COR-L47 (cell line): ENCODE measurements around the gene THSD4.

Experiments
- DNase-seq: peaks from one replicate; lab custom pipeline; 2025; lab: John Stamatoyannopoulos, UW

THSD4 gene

DNA sequence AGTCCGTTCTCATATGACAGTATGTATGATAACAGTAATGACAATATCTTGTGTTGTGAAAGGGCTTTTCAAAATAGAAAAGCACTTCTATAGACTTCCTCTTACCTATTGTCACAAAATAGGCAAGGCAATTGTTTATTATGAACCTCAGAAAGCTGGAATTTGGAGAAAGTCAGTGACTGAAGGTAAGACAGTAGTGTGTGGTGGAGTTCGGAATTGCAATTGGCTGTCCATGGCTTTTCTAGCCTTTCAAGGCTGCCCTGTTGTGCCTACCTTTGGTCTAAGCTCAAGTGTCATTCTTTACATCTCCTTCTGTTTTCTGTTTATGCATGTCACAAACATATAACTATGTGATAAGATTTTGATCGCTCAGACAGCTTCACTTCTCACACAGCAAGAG lies 475.8 kb downstream of the THSD4 start:
- DNase-seq, result no peak

DNA sequence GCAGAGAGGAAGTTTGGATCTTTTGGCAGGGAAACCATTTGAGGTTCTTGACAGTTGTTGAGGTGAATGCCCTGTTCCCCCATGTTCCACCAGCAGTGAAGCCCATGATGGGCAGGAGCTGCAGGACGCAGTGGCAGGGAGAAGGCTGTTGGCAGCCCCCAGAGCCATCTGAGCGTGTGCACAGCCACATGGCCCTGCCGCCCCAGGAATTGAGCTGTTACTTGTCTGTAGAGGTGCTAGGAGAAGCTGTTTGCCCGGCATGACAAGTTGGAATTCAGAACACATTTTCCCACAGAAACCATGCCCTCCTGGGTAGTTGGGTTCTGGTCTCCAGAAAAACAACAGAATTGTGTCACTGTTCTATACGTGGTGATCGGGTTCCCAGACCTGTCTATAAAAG lies 476.9 kb downstream of the THSD4 start:
- DNase-seq, result no peak

DNA sequence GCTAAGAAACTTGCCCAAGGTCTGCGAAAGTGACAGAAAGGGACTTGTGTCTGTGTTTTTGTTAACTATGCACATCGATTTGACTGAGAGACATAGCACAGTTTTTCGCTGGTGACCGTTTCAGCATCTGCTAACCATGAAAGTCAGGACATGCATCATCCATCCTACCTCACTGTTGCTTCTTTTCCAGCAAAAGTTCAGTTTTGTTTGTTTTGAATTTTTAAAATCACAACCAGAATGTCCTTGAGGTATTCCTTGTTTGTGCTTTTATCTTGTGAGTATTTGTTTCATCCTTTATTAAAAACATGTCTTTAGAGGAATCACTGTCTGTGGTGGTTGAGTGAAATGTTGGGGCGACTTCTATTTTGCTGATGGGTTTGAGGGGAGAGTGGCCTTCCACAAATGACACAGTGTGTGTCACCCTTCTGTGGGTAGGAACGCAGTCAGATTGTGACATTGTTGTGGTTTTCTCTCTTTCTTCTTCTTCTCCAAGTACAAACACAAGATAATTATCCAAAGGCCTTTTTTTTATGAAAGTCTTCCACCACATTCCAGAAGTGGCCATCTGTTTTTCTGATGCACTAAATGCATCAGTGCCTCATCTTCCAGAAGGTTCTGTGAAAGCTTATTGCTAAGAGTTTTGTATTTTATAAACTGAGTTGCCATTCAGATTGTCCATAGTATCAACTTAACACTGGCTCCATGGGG lies 480.7 kb downstream of the THSD4 start:
- DNase-seq, result no peak

DNA sequence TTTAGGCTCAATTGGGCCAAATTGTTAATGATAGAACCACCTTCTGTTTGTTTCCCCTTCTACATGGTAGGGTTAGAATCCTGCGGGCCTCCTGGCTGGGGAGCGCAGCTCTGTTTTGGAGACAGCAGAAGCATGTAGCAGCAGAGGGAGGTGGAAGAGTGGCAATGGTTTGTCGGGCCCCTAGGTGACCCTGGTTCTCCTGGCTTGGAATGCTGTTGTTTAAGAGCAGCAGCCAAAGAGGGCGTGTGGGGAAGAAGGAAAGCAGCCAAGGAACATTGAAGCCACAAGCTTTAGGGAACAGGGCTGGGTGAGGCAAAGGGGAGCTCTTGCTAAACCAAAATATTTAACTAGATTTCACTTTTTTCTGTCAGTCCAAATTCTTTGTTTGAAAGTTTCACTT lies 481.4 kb downstream of the THSD4 start:
- DNase-seq, result no peak

DNA sequence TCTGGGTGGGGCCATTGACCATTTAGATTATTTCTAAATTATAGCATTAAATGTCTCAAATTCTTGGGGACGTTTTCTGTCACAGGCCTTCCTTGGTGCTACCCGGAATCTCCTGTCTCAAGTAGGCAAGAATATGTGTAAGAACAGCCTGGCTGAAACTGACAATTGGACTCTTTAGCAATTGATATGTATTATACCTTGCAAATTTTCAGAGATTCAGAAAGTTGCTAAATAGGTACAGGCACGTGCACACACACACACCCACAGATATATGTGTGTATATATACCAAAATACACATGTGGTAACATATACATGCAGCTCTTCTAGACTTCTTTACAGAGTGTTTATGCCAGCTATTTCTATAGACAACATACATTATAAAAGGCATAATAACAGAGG lies 481.9 kb downstream of the THSD4 start:
- DNase-seq, result no peak

DNA sequence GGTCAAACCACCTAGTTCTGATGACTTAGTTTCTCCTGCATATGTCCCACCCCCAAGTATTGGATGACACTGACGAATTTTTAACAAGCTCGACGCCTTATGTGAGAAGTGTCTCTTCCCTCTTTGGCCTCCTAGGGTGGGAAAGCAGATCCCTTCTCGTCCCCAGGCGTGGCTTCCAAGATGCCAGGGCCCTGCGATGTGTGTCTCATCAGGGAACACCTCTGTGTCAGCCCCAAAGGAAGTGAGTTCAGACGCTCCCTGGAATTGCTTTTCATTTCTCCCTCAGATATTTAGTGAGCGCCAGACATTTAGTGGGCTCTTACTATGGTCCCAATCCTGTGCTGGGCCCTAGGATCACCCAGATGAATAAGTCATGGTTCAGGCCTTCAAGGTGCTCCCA lies 482.4 kb downstream of the THSD4 start:
- DNase-seq, result no peak

DNA sequence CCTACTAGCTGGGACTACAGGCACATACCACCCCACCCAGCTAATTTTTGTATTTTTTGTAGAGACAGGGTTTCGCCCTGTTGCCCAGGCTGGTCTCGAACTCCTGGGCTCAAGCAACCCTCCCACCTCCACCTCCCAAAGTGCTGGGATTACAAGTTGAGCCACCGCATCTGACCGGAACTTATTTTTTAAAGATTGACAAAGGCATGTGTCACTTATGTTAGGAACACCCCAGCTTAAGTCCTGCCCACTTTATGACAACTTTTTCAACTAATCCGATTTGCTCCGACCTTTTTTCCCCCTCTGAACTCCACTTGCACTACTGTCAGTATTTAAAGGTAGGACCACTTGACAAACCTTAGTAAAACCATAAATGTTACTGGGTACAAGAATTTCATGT lies 483.5 kb downstream of the THSD4 start:
- no peak for DNase-seq

DNA sequence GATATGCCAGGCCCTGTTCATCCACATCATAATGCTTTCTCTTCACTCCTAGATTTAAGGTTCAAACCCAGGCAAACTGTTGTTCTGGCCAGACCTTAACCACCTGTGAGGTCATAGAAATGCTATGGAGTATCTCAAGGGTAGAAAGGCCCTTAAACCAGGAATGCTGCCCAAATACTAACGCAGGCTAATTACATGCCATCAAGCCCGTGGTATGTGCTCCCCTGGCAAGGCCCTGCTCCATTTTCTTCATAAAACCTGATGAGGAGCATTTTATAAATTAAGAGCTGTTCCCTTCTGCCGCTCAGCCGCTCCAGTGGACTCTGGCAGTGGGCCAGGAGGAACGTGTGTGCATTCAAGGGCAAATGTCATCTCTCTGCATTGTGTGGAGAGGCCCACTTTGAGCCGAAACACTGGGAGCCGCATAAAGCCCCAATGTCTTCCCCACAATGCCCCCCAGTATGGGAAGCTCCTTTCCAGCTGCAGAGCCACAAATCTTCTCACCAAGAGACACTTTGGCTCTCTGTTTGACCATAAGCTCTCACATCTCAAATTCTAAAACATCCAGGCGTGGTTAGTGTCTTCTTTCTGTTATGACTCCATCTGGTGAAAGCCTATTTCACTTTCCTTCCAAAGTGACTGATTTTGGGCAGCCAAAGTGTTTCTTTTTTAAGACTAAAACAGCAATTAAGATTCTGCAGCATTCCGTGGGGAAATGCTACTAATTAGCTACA lies 484.3 kb downstream of the THSD4 start:
- DNase-seq, result no peak

DNA sequence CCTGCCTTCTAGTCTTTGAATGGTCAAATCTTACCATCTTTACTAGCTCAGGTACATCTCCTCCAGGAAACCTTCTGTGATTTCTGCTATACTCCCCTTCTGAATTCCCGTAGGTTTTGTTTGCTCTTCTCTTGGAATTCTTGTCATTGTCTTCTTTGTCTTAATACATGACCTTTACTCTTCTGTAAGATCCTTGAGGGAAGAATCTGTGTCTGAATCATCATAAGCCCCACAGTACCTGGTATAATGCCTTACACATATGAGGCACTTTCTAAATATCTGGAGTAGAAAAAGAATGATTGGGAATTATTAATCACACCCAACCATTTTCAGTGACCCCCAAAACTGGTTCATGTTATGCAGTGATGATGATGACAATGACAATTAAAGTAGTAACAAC lies 485.0 kb downstream of the THSD4 start:
- DNase-seq, result no peak

DNA sequence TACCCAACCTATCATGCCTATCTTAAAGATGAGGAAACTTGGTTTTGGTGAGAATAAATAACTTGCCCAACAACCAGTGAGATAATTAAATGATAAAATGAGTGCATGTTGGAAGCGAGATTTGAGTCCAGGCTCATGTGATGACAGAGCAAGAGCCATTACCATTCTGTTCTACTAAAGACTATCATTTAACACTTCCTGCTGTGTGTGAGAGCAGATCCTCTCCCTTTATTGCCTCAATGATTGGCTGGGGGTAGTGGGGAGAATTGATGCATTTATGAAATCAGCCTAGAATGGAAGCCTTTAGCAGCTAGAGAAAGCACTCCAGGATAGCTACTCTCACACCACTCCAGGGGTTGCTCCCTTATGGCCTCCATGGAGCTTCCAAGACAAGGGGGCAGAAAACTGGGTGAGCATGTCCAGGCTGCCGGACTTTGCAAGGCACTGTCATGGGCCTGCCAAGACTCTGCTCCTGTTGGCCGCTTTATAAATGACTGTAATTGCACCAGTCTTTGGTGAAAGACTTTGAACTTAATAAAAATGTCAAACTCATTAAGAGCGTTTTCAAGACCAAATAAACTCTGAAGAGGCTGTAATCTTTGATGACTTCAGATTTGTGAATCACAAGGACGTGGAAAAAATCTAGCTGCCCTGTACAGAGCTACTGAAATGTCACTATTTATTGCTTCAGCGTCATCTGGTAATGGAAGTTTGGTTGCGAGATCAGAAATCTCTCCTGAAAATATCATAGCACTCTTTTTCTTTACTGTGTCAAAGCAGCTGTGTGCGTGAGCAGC lies 486.0 kb downstream of the THSD4 start:
- no peak for DNase-seq

DNA sequence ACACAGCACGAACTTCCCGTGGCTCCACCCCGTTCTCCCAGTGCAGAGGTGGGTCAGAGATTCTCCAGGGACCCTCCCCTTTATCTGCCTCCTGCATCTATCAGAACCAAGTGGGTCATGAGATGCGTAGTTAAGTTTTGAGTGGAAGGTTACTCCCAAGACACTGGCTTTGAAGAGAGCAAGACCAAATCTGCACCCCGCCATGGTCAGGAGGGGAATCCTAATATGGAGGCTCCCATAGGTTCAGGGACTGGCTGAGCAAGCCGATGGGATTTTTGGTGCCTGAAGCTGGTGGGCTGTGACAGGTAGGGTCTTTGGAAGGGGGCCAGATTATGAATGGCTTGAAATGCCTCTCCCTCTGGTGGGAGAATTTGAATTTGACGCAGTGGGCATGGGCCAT lies 488.1 kb downstream of the THSD4 start:
- DNase-seq, result no peak

DNA sequence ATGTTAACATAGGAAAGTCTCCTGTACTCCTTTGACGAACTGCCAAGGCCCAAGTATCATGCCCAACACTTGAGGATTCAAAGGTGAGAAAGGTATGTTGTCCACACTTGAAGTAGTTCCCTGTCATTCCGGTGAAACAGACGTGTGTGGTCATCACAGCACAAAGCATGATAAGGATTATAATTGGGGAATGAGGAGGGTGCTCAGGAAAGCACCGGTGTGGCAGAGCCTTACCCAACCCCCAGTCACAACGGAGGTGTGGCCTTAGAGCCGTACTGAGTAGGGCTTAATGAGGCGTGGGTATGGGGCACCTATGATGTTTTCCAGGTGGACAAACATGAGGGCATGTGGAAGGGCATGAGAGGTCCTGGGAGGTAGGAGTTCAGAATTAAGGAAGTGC lies 492.1 kb downstream of the THSD4 start:
- DNase-seq, result no peak

DNA sequence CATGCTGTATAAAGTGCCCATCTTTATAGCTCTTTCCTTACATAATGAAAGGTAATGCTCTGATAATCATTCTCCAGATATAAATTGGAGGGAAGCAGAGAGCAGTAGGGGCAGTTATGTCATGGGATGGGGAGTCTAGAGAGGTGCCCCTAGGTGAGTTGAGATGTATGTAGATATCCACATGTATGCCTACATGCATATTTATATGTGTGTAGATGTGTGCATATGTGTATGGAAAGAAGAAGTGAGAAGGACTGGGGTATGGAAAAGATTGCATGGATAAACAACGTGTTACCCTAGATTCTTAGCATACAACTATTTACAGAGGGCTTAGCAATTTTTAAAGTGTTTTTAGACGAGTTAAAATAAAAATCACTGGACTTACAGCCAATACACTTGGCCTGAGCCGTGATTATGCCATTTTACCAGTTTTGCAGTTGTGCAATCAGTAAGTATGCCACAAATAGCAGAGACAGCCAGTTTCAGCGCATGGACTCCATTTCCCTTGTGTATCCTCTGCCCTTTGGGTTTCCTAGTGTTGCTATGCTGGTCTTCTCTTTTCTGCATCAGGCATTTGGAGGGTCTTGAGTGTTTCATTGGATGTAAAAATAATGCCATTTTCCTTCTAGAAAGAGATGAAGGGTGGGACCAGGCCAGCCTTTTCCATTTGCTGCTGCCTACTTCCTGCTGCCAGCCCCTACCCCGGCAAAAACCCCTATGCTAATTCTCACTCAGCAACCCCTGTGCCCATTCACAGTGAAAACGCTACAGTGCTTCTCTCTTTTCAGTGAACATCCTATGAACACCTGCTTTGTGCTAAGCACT lies 495.7 kb downstream of the THSD4 start:
- no peak for DNase-seq

DNA sequence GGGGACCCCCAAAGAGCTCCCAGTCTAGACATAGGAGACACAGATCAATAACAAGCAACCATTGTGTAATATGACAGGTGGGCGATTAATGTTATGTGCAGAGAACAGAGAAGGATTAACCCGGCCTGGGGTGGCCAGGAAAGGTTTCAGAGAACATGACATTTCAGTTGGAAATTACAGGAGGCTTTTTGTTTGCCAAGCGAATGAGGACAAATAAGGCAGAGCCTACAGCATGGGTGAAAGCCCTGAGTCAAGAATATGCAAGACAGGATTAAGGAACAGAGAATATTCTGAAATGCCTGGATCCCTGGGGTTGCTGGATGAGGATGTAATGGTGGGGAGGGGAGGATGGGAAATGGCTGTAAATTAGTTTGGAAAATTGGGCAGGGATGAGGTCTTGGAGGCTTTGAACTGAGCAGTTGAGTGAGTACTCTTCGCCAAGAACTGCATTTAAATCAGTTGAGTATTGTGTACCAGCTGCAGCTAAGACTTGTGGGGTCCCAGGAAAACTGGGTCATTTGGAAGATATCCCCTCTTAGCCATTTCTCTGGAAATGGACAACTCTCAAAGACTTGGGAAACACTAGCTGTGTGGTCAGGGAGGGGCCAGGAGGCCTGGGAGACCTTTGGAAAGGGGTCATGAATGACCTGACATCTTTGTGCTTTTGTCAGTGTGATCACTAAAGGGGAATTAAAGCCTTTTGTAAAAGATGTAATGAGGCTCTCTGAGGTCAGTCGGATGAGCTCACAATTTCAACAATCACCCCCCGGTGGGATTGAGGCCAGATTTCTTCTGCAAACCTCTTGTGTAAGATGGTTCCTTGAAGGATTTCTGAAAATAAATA lies 496.5 kb downstream of the THSD4 start:
- DNase-seq, result no peak

DNA sequence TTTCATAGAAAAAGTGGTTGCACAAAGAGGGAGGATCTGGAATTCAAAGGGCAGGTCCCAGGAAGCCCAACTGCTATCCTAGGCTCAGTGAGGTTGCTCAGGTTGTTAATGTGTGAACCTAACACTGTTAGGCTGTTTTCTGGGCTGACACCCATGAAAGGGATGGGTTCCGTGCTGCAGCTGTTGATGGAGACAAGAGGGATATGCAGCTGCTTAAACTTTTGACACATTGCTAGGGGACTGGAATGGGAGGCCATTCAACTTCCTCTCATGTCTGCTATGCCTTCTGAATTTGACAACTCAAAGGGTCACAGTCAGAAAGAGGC lies 497.1 kb downstream of the THSD4 start:
- DNase-seq, result no peak

DNA sequence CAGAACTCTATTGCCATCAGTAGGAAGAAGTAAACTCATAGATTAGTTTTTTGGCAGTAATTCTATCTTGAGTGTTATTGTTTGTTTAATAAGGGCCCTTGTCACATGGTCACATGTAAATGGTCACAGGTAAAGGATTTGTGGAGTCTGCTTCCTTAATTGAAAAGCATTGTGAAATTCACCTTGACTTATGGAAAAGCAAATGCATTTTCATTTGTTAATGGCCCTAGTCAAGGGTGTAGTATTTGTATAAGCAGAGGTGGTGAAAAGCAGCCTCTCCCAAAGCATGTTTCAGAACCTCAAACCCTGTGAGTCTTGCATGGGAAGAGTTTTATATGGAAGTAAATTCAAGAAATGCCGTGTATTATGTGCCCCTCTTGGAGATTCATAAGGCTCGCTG lies 497.6 kb downstream of the THSD4 start:
- no peak for DNase-seq

DNA sequence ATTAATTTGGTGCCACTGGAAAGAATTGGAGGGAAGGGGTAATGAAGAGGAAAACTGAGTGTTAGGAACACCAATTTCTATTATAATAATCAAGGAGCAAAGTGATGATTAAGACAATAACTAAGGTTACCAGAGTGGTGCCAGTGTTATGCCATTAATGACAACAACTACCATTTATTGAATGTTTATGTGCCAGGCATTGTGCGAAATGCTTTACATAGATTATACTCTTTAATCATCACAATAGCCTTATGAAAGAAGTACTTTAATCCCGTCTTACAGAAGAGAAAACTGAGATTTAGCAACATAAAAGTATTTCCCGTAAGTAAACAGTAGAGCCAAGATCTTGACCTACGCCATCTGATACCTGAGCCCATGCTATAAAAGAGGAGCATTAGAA lies 507.8 kb downstream of the THSD4 start:
- DNase-seq, result no peak

DNA sequence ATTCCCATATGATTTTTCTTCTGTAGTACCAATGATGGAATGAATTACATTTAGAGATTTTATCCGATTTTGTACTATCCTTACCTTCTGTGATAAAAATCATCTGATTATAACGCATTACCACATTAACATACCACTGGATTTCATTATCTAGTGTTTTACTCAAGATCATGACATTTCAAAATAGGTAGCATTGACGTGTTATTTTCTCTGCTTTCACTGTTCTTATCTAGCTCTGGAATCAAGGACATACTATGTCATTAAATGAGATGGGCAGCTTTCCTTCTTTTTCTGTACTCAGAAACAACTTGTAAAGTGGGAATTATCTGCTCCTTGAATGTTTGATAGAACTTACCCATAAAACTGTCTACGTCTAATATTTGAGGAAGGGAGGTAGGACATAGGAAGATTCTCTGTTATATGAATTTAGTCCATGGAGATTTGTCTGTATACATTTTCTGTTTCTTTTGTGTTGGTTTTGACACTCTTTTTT lies 511.4 kb downstream of the THSD4 start:
- DNase-seq, result no peak

DNA sequence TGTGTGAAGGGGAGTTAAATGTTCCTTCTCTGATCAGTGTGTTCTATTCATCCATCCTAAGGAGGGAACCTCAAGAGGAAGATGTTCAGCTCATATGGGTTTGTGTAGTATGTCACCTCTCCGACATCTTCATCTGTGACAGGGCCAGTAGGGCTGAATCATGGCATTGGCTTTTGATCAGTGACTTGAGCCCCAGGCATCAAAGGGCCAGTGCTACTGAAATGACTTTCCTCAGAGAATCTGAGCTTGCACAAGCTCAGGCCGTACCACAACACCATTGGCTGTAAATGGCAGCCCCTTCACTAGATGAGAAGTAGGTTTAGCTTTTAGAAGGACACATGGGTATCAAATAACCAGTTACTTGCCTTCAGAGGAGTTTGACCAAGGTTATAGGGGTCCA lies 511.9 kb downstream of the THSD4 start:
- no peak for DNase-seq

DNA sequence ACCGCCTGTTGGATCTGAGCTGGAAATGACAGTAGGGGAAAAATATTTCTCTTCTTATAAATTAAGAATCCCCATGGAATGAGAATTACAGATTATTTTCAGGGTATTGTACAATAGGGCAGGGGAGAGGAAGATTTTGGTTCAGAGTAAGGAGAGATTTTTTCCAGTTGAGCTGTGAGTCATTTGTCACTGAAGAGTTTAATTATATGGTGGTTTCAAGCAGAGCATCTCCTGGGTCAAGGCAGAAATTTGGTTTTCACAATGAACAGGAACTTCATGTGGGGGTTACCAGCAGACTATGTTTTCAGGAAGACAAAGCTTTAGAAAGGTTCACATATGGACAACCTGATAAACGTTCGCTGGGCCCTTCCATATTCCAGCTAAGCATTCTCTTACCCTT lies 512.3 kb downstream of the THSD4 start:
- no peak for DNase-seq
